ENCODE measurements around the gene KCNIP3. TPM values are rescaled to one million over a fixed set of nuclear protein-coding genes. Genes with fewer than 3 reads are reported as not detected.

KCNIP3 gene
- total and polyA plus RNA-seq, 4 donors: 0.26 to 1.1 (median 0.62) TPM

DNA sequence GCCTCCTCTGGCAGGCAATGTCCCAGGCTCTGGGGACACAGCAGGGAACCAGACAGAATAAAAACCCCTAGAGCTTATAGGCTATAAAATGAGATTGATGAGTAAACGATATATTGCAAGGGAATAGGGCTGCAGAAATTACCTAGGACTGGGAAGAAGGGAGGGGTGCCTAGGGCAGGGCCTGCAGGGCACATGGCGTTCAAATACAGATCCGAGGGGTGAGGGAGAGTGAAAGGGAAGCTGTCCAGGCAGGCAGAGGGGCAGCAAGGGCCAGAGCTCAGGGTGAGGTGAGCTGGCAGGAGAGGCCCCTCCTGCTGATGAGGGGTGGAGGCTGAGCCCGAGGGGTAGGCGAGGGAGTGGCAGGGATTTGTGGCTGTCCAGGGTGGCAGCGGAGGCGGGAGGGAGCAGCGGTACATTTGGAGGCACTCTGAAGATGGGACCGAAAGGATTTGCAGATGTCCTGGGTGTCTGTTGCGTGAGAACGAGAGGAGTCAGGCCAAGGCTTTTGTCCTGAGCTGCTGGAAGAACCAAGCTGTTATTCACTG lies 33.7 kb downstream of the KCNIP3 start:
- no peaks in the 10 kb centered on the region for H3K36me3 ChIP-seq (ENCODE audit: control insufficient read depth in 4 of 4, insufficient read depth in 3 of 4, low read depth in 1 of 4, low read length in 3 of 4)
- no peak overlapping the region for H3K4me3 ChIP-seq (ENCODE audit: low read depth in 1 of 3, low read length in 3 of 3)
- TF ChIP-seq NR2F2 (IDR thresholded peaks at IDR 0.05): no peak
- TF ChIP-seq, protein P1, sequence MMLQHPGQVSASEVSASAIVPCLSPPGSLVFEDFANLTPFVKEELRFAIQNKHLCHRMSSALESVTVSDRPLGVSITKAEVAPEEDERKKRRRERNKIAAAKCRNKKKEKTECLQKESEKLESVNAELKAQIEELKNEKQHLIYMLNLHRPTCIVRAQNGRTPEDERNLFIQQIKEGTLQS (IDR thresholded peaks at IDR 0.05): no peak
- no peak for TF ChIP-seq TAF1 (conservative IDR thresholded peaks at IDR 0.05)
- TF ChIP-seq FOXA2 (IDR thresholded peaks at IDR 0.05): no peak
- no peak overlapping the region for H3K9ac ChIP-seq (ENCODE audit: low read depth in 1 of 2, low read length in 2 of 2)
- H3K27ac ChIP-seq (ENCODE audit: low read depth in 1 of 2, low read length in 2 of 2): no peak overlapping the region
- 91% methylated on average over 11 of the region's 11 CpGs for WGBS
- no peaks in the 10 kb centered on the region for H3K9me3 ChIP-seq (ENCODE audit: control insufficient read depth in 4 of 4, low read length in 3 of 4)
- DNase-seq (ENCODE audit: low spot score): no peak
- no peaks in the 10 kb centered on the region for H3K27me3 ChIP-seq (ENCODE audit: control insufficient read depth in 4 of 4, insufficient read depth in 4 of 4, low read length in 3 of 4)
- H3K4me1 ChIP-seq (ENCODE audit: control insufficient read depth in 4 of 4, insufficient read depth in 4 of 4, low read length in 3 of 4): no peaks in the 10 kb centered on the region

DNA sequence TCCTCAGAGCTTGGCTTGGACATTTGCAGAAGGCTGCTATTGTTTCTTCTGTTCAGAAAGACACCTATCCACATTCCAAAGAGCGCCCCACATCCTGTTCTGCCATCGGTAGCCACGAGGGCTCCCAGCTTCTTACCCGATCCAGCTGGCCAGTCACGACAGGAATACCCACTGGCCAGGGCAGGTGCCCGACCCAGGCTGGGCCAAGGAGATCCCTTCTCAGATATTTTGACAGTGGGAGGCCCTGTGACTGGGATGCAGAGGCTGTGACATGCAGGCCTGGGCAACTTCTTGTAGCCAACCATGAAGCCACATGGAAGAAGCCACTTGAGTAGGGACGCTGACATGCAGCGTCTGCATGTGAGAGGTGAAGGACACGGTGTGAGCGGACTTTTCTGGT lies 34.5 kb downstream of the KCNIP3 start:
- DNase-seq (ENCODE audit: low spot score): no peak
- Histone ChIP-seq H3K9ac (ENCODE audit: low read depth in 1 of 2, low read length in 2 of 2) (no peak overlapping the region), H3K27me3 (ENCODE audit: control insufficient read depth in 4 of 4, insufficient read depth in 4 of 4, low read length in 3 of 4) (no peaks in the 10 kb centered on the region), H3K4me1 (ENCODE audit: control insufficient read depth in 4 of 4, insufficient read depth in 4 of 4, low read length in 3 of 4) (no peaks in the 10 kb centered on the region), H3K27ac (ENCODE audit: low read depth in 1 of 2, low read length in 2 of 2) (no peak overlapping the region), H3K4me3 (ENCODE audit: low read depth in 1 of 3, low read length in 3 of 3) (no peak overlapping the region), H3K9me3 (ENCODE audit: control insufficient read depth in 4 of 4, low read length in 3 of 4) (no peaks in the 10 kb centered on the region), H3K36me3 (ENCODE audit: control insufficient read depth in 4 of 4, insufficient read depth in 3 of 4, low read depth in 1 of 4, low read length in 3 of 4) (no peaks in the 10 kb centered on the region)
- no peak for TF ChIP-seq RXRA (IDR thresholded peaks at IDR 0.05)
- TF ChIP-seq, protein P2, sequence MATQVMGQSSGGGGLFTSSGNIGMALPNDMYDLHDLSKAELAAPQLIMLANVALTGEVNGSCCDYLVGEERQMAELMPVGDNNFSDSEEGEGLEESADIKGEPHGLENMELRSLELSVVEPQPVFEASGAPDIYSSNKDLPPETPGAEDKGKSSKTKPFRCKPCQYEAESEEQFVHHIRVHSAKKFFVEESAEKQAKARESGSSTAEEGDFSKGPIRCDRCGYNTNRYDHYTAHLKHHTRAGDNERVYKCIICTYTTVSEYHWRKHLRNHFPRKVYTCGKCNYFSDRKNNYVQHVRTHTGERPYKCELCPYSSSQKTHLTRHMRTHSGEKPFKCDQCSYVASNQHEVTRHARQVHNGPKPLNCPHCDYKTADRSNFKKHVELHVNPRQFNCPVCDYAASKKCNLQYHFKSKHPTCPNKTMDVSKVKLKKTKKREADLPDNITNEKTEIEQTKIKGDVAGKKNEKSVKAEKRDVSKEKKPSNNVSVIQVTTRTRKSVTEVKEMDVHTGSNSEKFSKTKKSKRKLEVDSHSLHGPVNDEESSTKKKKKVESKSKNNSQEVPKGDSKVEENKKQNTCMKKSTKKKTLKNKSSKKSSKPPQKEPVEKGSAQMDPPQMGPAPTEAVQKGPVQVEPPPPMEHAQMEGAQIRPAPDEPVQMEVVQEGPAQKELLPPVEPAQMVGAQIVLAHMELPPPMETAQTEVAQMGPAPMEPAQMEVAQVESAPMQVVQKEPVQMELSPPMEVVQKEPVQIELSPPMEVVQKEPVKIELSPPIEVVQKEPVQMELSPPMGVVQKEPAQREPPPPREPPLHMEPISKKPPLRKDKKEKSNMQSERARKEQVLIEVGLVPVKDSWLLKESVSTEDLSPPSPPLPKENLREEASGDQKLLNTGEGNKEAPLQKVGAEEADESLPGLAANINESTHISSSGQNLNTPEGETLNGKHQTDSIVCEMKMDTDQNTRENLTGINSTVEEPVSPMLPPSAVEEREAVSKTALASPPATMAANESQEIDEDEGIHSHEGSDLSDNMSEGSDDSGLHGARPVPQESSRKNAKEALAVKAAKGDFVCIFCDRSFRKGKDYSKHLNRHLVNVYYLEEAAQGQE (IDR thresholded peaks at IDR 0.05): no peak
- TF ChIP-seq SP1 (IDR thresholded peaks at IDR 0.05): no peak
- no peak for TF ChIP-seq NR2F2 (IDR thresholded peaks at IDR 0.05)
- no peak for TF ChIP-seq GABPA (IDR thresholded peaks at IDR 0.05 in 1 of 2, conservative IDR thresholded peaks at IDR 0.05 in 1 of 2)
- TF ChIP-seq RAD21 (IDR thresholded peaks at IDR 0.05): no peak
- TF ChIP-seq FOXA1 (IDR thresholded peaks at IDR 0.05): no peak
- TF ChIP-seq, protein P3, sequence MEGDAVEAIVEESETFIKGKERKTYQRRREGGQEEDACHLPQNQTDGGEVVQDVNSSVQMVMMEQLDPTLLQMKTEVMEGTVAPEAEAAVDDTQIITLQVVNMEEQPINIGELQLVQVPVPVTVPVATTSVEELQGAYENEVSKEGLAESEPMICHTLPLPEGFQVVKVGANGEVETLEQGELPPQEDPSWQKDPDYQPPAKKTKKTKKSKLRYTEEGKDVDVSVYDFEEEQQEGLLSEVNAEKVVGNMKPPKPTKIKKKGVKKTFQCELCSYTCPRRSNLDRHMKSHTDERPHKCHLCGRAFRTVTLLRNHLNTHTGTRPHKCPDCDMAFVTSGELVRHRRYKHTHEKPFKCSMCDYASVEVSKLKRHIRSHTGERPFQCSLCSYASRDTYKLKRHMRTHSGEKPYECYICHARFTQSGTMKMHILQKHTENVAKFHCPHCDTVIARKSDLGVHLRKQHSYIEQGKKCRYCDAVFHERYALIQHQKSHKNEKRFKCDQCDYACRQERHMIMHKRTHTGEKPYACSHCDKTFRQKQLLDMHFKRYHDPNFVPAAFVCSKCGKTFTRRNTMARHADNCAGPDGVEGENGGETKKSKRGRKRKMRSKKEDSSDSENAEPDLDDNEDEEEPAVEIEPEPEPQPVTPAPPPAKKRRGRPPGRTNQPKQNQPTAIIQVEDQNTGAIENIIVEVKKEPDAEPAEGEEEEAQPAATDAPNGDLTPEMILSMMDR (IDR thresholded peaks at IDR 0.05; ENCODE audit: low read depth, low read length, missing input control): no peak
- TF ChIP-seq EGR1 (IDR thresholded peaks at IDR 0.05; ENCODE audit: low read depth in 2 of 2): no peak
- TF ChIP-seq, protein P4, sequence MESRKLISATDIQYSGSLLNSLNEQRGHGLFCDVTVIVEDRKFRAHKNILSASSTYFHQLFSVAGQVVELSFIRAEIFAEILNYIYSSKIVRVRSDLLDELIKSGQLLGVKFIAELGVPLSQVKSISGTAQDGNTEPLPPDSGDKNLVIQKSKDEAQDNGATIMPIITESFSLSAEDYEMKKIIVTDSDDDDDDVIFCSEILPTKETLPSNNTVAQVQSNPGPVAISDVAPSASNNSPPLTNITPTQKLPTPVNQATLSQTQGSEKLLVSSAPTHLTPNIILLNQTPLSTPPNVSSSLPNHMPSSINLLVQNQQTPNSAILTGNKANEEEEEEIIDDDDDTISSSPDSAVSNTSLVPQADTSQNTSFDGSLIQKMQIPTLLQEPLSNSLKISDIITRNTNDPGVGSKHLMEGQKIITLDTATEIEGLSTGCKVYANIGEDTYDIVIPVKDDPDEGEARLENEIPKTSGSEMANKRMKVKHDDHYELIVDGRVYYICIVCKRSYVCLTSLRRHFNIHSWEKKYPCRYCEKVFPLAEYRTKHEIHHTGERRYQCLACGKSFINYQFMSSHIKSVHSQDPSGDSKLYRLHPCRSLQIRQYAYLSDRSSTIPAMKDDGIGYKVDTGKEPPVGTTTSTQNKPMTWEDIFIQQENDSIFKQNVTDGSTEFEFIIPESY (IDR thresholded peaks at IDR 0.05): no peak
- TF ChIP-seq, protein P5, sequence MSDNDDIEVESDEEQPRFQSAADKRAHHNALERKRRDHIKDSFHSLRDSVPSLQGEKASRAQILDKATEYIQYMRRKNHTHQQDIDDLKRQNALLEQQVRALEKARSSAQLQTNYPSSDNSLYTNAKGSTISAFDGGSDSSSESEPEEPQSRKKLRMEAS (IDR thresholded peaks at IDR 0.05): no peak
- no peak for TF ChIP-seq HNF4G (IDR thresholded peaks at IDR 0.05)
- no peak for TF ChIP-seq YY1 (IDR thresholded peaks at IDR 0.05)
- no peak for TF ChIP-seq FOXA2 (IDR thresholded peaks at IDR 0.05)
- TF ChIP-seq JUND (IDR thresholded peaks at IDR 0.05): no peak
- no peak for TF ChIP-seq TAF1 (conservative IDR thresholded peaks at IDR 0.05)
- 94% methylated on average over 10 of the region's 10 CpGs for WGBS

Measured in liver (tissue), 9 donors.